Activated CD4-positive, alpha-beta T cell treated with anti-CD3 and anti-CD28 coated beads for 24 hours (primary cell): ENCODE measurements around the gene PTPRM.
"Not testable (repeated sequence)": the region's sequence is repeated elsewhere in the genome, so short reads cannot be mapped to it uniquely, and the experiment has no call there.

Source experiments
- DNase-seq, 2 donors: peaks; one replicate each; pipeline ENCODE4 v3.0.0-alpha.2; 2020; ENCODE audit warnings: low read depth in 2 of 2

PTPRM gene

GRCh38 chr18:8427339-8427738 is 860.2 kb downstream of the PTPRM start:
- no peak for DNase-seq

GRCh38 chr18:8428951-8429350 is 861.8 kb downstream of the PTPRM start:
- no peak for DNase-seq

GRCh38 chr18:8431036-8431435 is 863.9 kb downstream of the PTPRM start:
- DNase-seq: no peak

- no peak for DNase-seq
These were observed 866.2 kb downstream of the PTPRM start for GRCh38 chr18:8433323-8433722.

GRCh38 chr18:8433771-8434170 is 866.7 kb downstream of the PTPRM start:
- DNase-seq: no peak

- DNase-seq: no peak
These were observed 868.3 kb downstream of the PTPRM start for GRCh38 chr18:8435376-8435775.

GRCh38 chr18:8439055-8439454 is 871.9 kb downstream of the PTPRM start:
- DNase-seq: no peak

GRCh38 chr18:8443505-8443904 is 876.4 kb downstream of the PTPRM start:
- DNase-seq: no peak

GRCh38 chr18:8446936-8447335 is 879.8 kb downstream of the PTPRM start:
- DNase-seq: not testable (repeated sequence)

- no peak for DNase-seq
These were observed 881.0 kb downstream of the PTPRM start for GRCh38 chr18:8448130-8448529.

- no peak for DNase-seq
These were observed 882.9 kb downstream of the PTPRM start for GRCh38 chr18:8450013-8450412.

- no peak for DNase-seq
These were observed 884.0 kb downstream of the PTPRM start for GRCh38 chr18:8450898-8451665.

- DNase-seq: no peak
These were observed 886.4 kb downstream of the PTPRM start for GRCh38 chr18:8453528-8453927.

GRCh38 chr18:8454136-8454535 is 887.0 kb downstream of the PTPRM start:
- no peak for DNase-seq

- DNase-seq: no peak
These were observed 888.8 kb downstream of the PTPRM start for GRCh38 chr18:8455661-8456614.
